GM18870 (cell line): ENCODE data around the gene MUC12.
"Not testable (repeated sequence)": the region's sequence is repeated elsewhere in the genome, so short reads cannot be mapped to it uniquely, and the experiment has no call there.

Source experiments
- ATAC-seq: cut with Tn5 transposase; IDR thresholded peaks from one replicate; pipeline ENCODE4 v1.9.1; 2021; ENCODE audit warnings: moderate library complexity; ENCODE audit not compliant: unreplicated experiment

The MUC12 gene

DNA sequence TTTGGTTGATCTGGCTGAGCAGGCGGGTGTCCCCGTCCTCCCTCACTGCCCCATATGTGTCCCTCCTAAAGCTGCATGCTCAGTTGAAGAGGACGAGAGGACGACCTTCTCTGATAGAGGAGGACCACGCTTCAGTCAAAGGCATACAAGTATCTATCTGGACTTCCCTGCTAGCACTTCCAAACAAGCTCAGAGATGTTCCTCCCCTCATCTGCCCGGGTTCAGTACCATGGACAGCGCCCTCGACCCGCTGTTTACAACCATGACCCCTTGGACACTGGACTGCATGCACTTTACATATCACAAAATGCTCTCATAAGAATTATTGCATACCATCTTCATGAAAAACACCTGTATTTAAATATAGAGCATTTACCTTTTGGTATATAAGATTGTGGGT lies 89.0 kb downstream of the MUC12 start:
- no peak for ATAC-seq

GRCh38 chr7:101059620-101059942 lies 90.2 kb downstream of the MUC12 start:
- ATAC-seq = no peak

DNA sequence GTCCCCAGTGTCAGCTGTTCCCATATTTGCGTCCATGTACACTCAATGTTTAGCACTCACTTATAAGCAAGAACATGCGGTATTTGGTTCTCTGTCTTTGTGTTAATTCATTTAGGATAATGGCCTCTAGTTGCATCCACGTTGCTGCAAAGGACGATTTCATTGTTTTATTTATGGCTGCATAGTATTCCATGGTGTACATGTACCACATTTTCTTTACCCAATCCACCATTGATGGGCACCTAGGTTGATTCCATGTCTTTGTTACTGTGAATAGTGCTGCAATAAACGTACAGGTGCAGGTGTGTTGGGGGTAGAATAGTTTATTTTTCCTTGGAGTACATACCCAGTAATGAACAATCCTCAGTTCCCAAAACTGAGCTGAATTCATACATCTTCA lies 91.6 kb downstream of the MUC12 start:
- no peak for ATAC-seq

GRCh38 chr7:101064176-101064550 lies 94.8 kb downstream of the MUC12 start:
- ATAC-seq = not testable (repeated sequence)

DNA sequence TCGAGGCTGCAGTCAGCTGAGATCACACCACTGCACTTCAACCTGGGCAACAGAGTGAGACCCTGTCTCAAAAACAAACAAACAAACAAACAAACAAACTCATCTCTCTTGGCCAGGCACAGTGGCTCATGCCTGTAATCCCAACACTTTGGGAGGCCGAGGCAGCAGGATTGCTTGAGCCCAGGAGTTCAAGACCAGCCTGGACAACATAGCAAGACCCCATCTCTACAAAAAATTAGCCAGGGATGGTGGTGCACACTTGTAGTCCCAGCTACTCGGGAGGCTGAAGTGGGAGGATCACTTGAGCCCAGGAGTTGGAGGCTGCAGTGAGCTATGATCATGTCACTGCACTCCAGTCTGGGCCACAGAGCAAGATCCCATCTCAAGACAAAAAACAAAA lies 95.8 kb downstream of the MUC12 start:
- not testable (repeated sequence) for ATAC-seq

DNA sequence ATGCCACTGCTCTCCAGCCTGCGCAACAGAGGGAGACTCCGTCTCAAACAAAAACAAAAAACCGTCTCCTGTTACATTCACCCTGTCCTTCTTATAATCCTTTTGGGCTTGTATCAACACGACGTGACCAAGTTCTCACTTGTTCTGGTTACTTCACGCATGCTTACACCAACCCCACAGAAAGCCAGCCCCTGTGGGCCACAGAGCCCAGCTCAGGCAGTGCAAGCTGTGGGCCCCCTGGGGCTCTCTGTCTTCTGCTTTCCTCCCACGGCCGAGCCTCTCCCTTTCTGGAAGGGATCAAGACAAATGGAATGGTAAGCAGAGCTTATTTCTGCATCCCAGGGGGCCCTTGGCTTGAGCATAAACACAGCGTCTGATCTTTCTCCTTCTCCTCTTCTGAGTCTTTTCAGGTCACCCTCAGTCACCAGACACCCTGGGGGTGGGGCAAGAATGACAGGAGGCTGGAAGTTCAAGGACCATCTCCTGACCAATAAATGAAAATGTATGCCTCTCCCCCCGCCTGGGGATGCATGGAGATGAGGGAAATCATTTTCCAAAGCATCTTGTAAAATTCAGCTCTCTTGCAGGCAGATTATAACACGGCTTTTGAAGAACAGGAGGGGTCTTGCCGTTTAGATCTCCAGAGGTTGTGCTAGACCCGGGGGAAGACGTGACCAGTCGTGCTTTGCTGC lies 96.9 kb downstream of the MUC12 start:
- no peak for ATAC-seq

GRCh38 chr7:101066833-101067177 lies 97.4 kb downstream of the MUC12 start:
- no peak for ATAC-seq

GRCh38 chr7:101068401-101068800 lies 99.0 kb downstream of the MUC12 start:
- ATAC-seq = no peak
